ENCODE data around the gene VOPP1.
A peak's percentile ranks its signal among the peaks of the same experiment; 100 is the strongest.

VOPP1 gene

GRCh38 chr7:55553024-55553345 lies 19.3 kb downstream of the VOPP1 start:
- DNase-seq = no peak

GRCh38 chr7:55552320-55553023 lies 19.8 kb downstream of the VOPP1 start:
- DNase-seq = no peak

- DNase-seq = no peak
These were observed 21.3 kb downstream of the VOPP1 start for GRCh38 chr7:55550841-55551537.

GRCh38 chr7:55550010-55550663 lies 22.2 kb downstream of the VOPP1 start:
- no peak for DNase-seq

GRCh38 chr7:55549457-55549856 lies 22.8 kb downstream of the VOPP1 start:
- DNase-seq = no peak

GRCh38 chr7:55548295-55548731 lies 24.0 kb downstream of the VOPP1 start:
- no peak for DNase-seq

GRCh38 chr7:55546814-55547213 lies 25.5 kb downstream of the VOPP1 start:
- peak; percentile 73 for DNase-seq

GRCh38 chr7:55545496-55545895 lies 26.8 kb downstream of the VOPP1 start:
- DNase-seq = peak; percentile 73

- no peak for DNase-seq
These were observed 32.0 kb downstream of the VOPP1 start for GRCh38 chr7:55540226-55540858.

GRCh38 chr7:55539380-55539779 lies 32.9 kb downstream of the VOPP1 start:
- peak; percentile 11 for DNase-seq

GRCh38 chr7:55538538-55538937 lies 33.8 kb downstream of the VOPP1 start:
- peak; percentile 95 for DNase-seq

GRCh38 chr7:55537458-55537990 lies 34.8 kb downstream of the VOPP1 start:
- DNase-seq = no peak

GRCh38 chr7:55536619-55537457 lies 35.5 kb downstream of the VOPP1 start:
- DNase-seq = no peak

- no peak for DNase-seq
These were observed 36.7 kb downstream of the VOPP1 start for GRCh38 chr7:55535617-55536016.

GRCh38 chr7:55534916-55535590 lies 37.2 kb downstream of the VOPP1 start:
- DNase-seq = no peak

- DNase-seq = peak; percentile 75
These were observed 37.9 kb downstream of the VOPP1 start for GRCh38 chr7:55534262-55534915.

GRCh38 chr7:55533729-55534080 lies 38.6 kb downstream of the VOPP1 start:
- DNase-seq = no peak

- DNase-seq = peak; percentile 66
These were observed 39.1 kb downstream of the VOPP1 start for GRCh38 chr7:55533050-55533728.

- no peak for DNase-seq
These were observed 40.0 kb downstream of the VOPP1 start for GRCh38 chr7:55532150-55532917.

- DNase-seq = no peak
These were observed 40.8 kb downstream of the VOPP1 start for GRCh38 chr7:55531536-55531935.
